ENCODE results near the gene ELFN2.

ELFN2 gene

GRCh38 chr22:37340331-37341262 lies 86.7 kb downstream of the ELFN2 start:
- Histone ChIP-seq H4K20me1 (ENCODE audit: insufficient read depth, low read length) (no peaks in the 10 kb centered on the region), H3K9me3 (ENCODE audit: insufficient read depth, low read length, severe bottlenecking) (no peaks in the 10 kb centered on the region), H3K27ac (ENCODE audit: low read length) (no peak overlapping the region), H3K27me3 (ENCODE audit: insufficient read depth, low read length, poor library complexity) (no peaks in the 10 kb centered on the region), H3K4me2 (ENCODE audit: insufficient read depth, low read length) (no peak overlapping the region), H3K4me3 (ENCODE audit: low read depth in 1 of 2, low read length in 2 of 2) (no peak overlapping the region), H3K4me1 (ENCODE audit: insufficient read depth, low read length) (no peaks in the 10 kb centered on the region), H3K36me3 (ENCODE audit: insufficient read depth, low read length) (no peaks in the 10 kb centered on the region), H3K79me2 (ENCODE audit: insufficient read depth, low read length) (no peaks in the 10 kb centered on the region), H2AFZ (ENCODE audit: low read depth, low read length) (no peak overlapping the region), H3K9ac (ENCODE audit: low read depth, low read length) (no peak overlapping the region)
- ATAC-seq (ENCODE audit: insufficient read depth, low read depth) (no peak), DNase-seq (no peak)
- TF ChIP-seq EZH2 (IDR thresholded peaks at IDR 0.05; ENCODE audit: borderline replicate concordance, low read depth, low read length, severe bottlenecking) (no peak), CTCF (IDR thresholded peaks at IDR 0.05; ENCODE audit: borderline replicate concordance, extremely low read depth, low read length, poor library complexity, severe bottlenecking) (no peak)

- Histone ChIP-seq H3K4me2 (ENCODE audit: insufficient read depth, low read length) (no peak overlapping the region), H3K9me3 (ENCODE audit: insufficient read depth, low read length, severe bottlenecking) (no peaks in the 10 kb centered on the region), H2AFZ (ENCODE audit: low read depth, low read length) (no peak overlapping the region), H3K9ac (ENCODE audit: low read depth, low read length) (no peak overlapping the region), H3K79me2 (ENCODE audit: insufficient read depth, low read length) (no peaks in the 10 kb centered on the region), H3K27me3 (ENCODE audit: insufficient read depth, low read length, poor library complexity) (no peaks in the 10 kb centered on the region), H3K36me3 (ENCODE audit: insufficient read depth, low read length) (no peaks in the 10 kb centered on the region), H3K27ac (ENCODE audit: low read length) (no peak overlapping the region), H3K4me3 (ENCODE audit: low read depth in 1 of 2, low read length in 2 of 2) (no peak overlapping the region), H4K20me1 (ENCODE audit: insufficient read depth, low read length) (no peaks in the 10 kb centered on the region), H3K4me1 (ENCODE audit: insufficient read depth, low read length) (no peaks in the 10 kb centered on the region)
- ATAC-seq (ENCODE audit: insufficient read depth, low read depth) (no peak), DNase-seq (no peak)
- TF ChIP-seq CTCF (IDR thresholded peaks at IDR 0.05; ENCODE audit: borderline replicate concordance, extremely low read depth, low read length, poor library complexity, severe bottlenecking) (no peak), EZH2 (IDR thresholded peaks at IDR 0.05; ENCODE audit: borderline replicate concordance, low read depth, low read length, severe bottlenecking) (no peak)
These were observed 88.6 kb downstream of the ELFN2 start for GRCh38 chr22:37338539-37339246.

GRCh38 chr22:37337204-37337943 lies 89.9 kb downstream of the ELFN2 start:
- Histone ChIP-seq H3K9ac (ENCODE audit: low read depth, low read length) (no peak overlapping the region), H3K4me1 (ENCODE audit: insufficient read depth, low read length) (no peaks in the 10 kb centered on the region), H3K4me3 (ENCODE audit: low read depth in 1 of 2, low read length in 2 of 2) (no peak overlapping the region), H3K36me3 (ENCODE audit: insufficient read depth, low read length) (no peaks in the 10 kb centered on the region), H3K9me3 (ENCODE audit: insufficient read depth, low read length, severe bottlenecking) (no peaks in the 10 kb centered on the region), H3K4me2 (ENCODE audit: insufficient read depth, low read length) (no peak overlapping the region), H3K27ac (ENCODE audit: low read length) (no peak overlapping the region), H4K20me1 (ENCODE audit: insufficient read depth, low read length) (no peaks in the 10 kb centered on the region), H2AFZ (ENCODE audit: low read depth, low read length) (no peak overlapping the region), H3K27me3 (ENCODE audit: insufficient read depth, low read length, poor library complexity) (no peaks in the 10 kb centered on the region), H3K79me2 (ENCODE audit: insufficient read depth, low read length) (no peaks in the 10 kb centered on the region)
- TF ChIP-seq CTCF (IDR thresholded peaks at IDR 0.05; ENCODE audit: borderline replicate concordance, extremely low read depth, low read length, poor library complexity, severe bottlenecking), result no peak
- no peak for TF ChIP-seq EZH2 (IDR thresholded peaks at IDR 0.05; ENCODE audit: borderline replicate concordance, low read depth, low read length, severe bottlenecking)
- DNase-seq, result no peak
- ATAC-seq (ENCODE audit: insufficient read depth, low read depth), result no peak
